Measurements from ENCODE around the gene SLC16A5. TPM values are rescaled to one million over a fixed set of nuclear protein-coding genes. Genes with fewer than 3 reads are reported as not detected.
A peak's percentile ranks its signal among the peaks of the same experiment; 100 is the strongest.

Gene SLC16A5
- total RNA-seq, 1 experiment from 2014 or later, result 17.1 TPM

DNA sequence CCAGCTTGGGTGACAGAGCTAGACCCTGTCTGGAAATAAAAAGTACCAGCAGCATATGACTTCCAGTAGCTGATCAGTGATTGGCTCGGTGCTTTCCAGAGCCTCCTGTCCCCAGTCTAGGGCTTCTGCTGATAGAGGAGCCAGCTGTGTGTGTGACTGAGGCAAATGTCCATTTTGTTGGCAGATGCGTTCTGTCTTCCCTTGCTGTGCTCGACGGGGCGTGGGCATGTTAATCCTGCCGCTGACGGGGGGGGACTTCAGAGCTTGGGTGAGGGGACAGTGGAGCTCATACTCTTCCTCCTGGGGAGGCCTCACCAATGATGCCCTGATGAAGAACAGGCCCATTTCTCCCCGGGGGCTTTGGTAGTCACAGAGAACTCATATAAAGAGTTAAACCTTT lies 26.1 kb upstream of the SLC16A5 start:
- H2BK12ac ChIP-seq (ENCODE audit: insufficient read length, low read depth, low read length), result no peak overlapping the region
- H4K91ac ChIP-seq (ENCODE audit: insufficient read length, low read depth, low read length), result no peak overlapping the region
- no peak overlapping the region for H2AFZ ChIP-seq (ENCODE audit: low read length)
- H3K9me3 ChIP-seq (ENCODE audit: control insufficient read depth, low read depth, low read length), result no peaks in the 10 kb centered on the region
- no peak overlapping the region for H2BK5ac ChIP-seq (ENCODE audit: insufficient read length, low read length)
- H3K4ac ChIP-seq (ENCODE audit: low read depth, low read length), result no peak overlapping the region
- no peaks in the 10 kb centered on the region; the same call in 1 of the 2 replicates for H3K79me2 ChIP-seq (ENCODE audit: insufficient read depth, low read length)
- peaks cover 35 to 71% (median 65%) of the 10 kb centered on the region in 3 experiments for H3K36me3 Mint-ChIP-seq (ENCODE audit: insufficient read depth in 1 of 3, low read depth in 3 of 3)
- H3K4me3 Mint-ChIP-seq, result no peak overlapping the region
- H3K18ac ChIP-seq (ENCODE audit: insufficient read length, low read depth, low read length), result no peak overlapping the region
- no peaks in the 10 kb centered on the region for H3K79me1 ChIP-seq (ENCODE audit: insufficient read depth, low read depth, low read length, poor library complexity, severe bottlenecking)
- no peak overlapping the region for H2BK15ac ChIP-seq (ENCODE audit: low read depth, low read length)
- H3K23ac ChIP-seq (ENCODE audit: insufficient read length, low read depth, low read length), result no peak overlapping the region
- no peaks in the 10 kb centered on the region for H3K23me2 ChIP-seq (ENCODE audit: insufficient read length, low read depth, low read length, poor library complexity, severe bottlenecking)
- H3K27me3 ChIP-seq (ENCODE audit: insufficient read depth, low read length), result no peaks in the 10 kb centered on the region
- H3K4me2 ChIP-seq (ENCODE audit: insufficient read depth, insufficient read length, low read length), result no peak overlapping the region
- no peak overlapping the region for H4K8ac ChIP-seq (replicated peaks; ENCODE audit: insufficient read length, low read depth, low read length)
- H2BK120ac ChIP-seq (ENCODE audit: low read depth, low read length, poor library complexity, severe bottlenecking), result no peak overlapping the region
- no peak for DNase-seq
- no peak overlapping the region for H3K9ac ChIP-seq (ENCODE audit: extremely low read depth, insufficient read length, low read length)
- H4K20me1 ChIP-seq (ENCODE audit: control insufficient read depth, insufficient read depth, insufficient read length), result no peaks in the 10 kb centered on the region
- H3K56ac ChIP-seq (ENCODE audit: insufficient read length, low read depth, low read length), result no peak overlapping the region
- no CpG with 5 or more reads among the region's 8 CpGs for WGBS (ENCODE audit: extremely low coverage, insufficient read length, low lambda C conversion rate)
- H3K9me3 Mint-ChIP-seq, result no peaks in the 10 kb centered on the region
- peaks cover 0 to 4% of the 10 kb centered on the region in 2 experiments; a peak in 1 of 4 replicates for H3K4me1 Mint-ChIP-seq
- H3K14ac ChIP-seq (ENCODE audit: insufficient read depth, low read length), result no peak overlapping the region
- H3K27ac ChIP-seq (ENCODE audit: insufficient read length, low read depth, low read length), result no peak overlapping the region
- no peak overlapping the region for H4K5ac ChIP-seq (ENCODE audit: insufficient read length, low read depth, low read length)
- TF ChIP-seq, protein P1, sequence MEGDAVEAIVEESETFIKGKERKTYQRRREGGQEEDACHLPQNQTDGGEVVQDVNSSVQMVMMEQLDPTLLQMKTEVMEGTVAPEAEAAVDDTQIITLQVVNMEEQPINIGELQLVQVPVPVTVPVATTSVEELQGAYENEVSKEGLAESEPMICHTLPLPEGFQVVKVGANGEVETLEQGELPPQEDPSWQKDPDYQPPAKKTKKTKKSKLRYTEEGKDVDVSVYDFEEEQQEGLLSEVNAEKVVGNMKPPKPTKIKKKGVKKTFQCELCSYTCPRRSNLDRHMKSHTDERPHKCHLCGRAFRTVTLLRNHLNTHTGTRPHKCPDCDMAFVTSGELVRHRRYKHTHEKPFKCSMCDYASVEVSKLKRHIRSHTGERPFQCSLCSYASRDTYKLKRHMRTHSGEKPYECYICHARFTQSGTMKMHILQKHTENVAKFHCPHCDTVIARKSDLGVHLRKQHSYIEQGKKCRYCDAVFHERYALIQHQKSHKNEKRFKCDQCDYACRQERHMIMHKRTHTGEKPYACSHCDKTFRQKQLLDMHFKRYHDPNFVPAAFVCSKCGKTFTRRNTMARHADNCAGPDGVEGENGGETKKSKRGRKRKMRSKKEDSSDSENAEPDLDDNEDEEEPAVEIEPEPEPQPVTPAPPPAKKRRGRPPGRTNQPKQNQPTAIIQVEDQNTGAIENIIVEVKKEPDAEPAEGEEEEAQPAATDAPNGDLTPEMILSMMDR (conservative IDR thresholded peaks at IDR 0.05), result no peak
- H3T11ph ChIP-seq (ENCODE audit: low read length), result no peak overlapping the region
- no peak overlapping the region for H2BK20ac ChIP-seq (ENCODE audit: low read depth, low read length, poor library complexity, severe bottlenecking)
- H2AK5ac ChIP-seq (ENCODE audit: insufficient read length, low read length), result no peak overlapping the region
- H3K27me3 Mint-ChIP-seq (ENCODE audit: low read depth), result no peaks in the 10 kb centered on the region; the same call in none of the 2 replicates
- H3K27ac Mint-ChIP-seq, result 0 out of 7 replicates have a peak overlapping the region, but pooled peaks of 1 of the 3 experiments have one; percentile 79
- no peaks in the 10 kb centered on the region for H3K4me1 ChIP-seq (ENCODE audit: insufficient read depth, low read length)
